Nephron (organoid): ENCODE data around the gene PIF1.

Experiments used
- H3K27ac Mint-ChIP-seq, 3 experiments: 2 replicates each; pipeline ENCODE4 v1.8.0; 2020; ENCODE audit warnings: mixed read lengths in 3 of 3, mild to moderate bottlenecking in 2 of 3, moderate library complexity in 1 of 3
- H3K27me3 Mint-ChIP-seq: 2 replicates; pipeline ENCODE4 v1.8.0; 2021; ENCODE audit warnings: low read depth, mild to moderate bottlenecking, moderate library complexity, mixed read lengths
- H3K36me3 Mint-ChIP-seq: 2 replicates; pipeline ENCODE4 v1.8.0; 2020; ENCODE audit warnings: low read depth, mixed read lengths
- H3K4me1 Mint-ChIP-seq: 2 replicates; pipeline ENCODE4 v1.8.0; 2020; ENCODE audit warnings: mixed read lengths
- H3K4me3 Mint-ChIP-seq, 3 experiments: 2 replicates each; pipeline ENCODE4 v1.8.0; 2020; ENCODE audit warnings: mild to moderate bottlenecking in 3 of 3, mixed read lengths in 3 of 3, moderate library complexity in 2 of 3
- H3K9me3 Mint-ChIP-seq: 2 replicates; pipeline ENCODE4 v1.8.0; 2020; ENCODE audit warnings: mixed read lengths
- TF ChIP-seq, protein P1 (sequence below), 3 experiments: fragments of 200-600 bp; sonication (generic); IDR thresholded peaks; one replicate each; pipeline ENCODE4 v1.5.0; 2021; ENCODE audit warnings: antibody characterized with exemption in 3 of 3; ENCODE audit not compliant: unreplicated experiment in 3 of 3

PIF1 gene

DNA sequence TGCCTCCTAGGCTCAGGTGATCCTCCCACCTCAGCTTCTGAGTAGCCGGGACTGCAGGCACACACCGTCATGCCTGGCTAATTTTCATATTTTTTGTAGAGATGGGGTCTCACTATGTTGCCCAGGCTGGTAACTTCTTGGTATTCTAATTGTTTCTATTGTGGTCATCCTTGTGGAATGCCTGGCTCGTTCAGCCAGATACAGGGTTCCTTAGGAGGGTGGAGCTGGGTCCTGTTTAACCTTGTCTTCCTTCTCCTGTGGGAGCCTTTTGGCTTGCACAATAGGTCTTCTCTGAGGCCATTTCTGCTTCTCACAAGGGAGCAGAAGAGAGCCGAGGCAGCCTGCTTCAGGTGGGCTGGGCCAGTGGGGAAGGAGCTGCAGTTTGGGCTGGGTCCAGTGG is 32.0 kb upstream of the PIF1 start:
- H3K27ac Mint-ChIP-seq = peak overlapping the region; percentile 60 to 92 (median 88)
- H3K27me3 Mint-ChIP-seq = no peaks in the 10 kb centered on the region
- H3K9me3 Mint-ChIP-seq = no peaks in the 10 kb centered on the region
- H3K4me1 Mint-ChIP-seq = peaks cover 65% of the 10 kb centered on the region
- H3K36me3 Mint-ChIP-seq = peaks cover 17% of the 10 kb centered on the region
- H3K4me3 Mint-ChIP-seq = no peak overlapping the region
- TF ChIP-seq, protein P1, sequence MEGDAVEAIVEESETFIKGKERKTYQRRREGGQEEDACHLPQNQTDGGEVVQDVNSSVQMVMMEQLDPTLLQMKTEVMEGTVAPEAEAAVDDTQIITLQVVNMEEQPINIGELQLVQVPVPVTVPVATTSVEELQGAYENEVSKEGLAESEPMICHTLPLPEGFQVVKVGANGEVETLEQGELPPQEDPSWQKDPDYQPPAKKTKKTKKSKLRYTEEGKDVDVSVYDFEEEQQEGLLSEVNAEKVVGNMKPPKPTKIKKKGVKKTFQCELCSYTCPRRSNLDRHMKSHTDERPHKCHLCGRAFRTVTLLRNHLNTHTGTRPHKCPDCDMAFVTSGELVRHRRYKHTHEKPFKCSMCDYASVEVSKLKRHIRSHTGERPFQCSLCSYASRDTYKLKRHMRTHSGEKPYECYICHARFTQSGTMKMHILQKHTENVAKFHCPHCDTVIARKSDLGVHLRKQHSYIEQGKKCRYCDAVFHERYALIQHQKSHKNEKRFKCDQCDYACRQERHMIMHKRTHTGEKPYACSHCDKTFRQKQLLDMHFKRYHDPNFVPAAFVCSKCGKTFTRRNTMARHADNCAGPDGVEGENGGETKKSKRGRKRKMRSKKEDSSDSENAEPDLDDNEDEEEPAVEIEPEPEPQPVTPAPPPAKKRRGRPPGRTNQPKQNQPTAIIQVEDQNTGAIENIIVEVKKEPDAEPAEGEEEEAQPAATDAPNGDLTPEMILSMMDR (IDR thresholded peaks at IDR 0.05; ENCODE audit: unreplicated experiment in 3 of 3) = no peak

DNA sequence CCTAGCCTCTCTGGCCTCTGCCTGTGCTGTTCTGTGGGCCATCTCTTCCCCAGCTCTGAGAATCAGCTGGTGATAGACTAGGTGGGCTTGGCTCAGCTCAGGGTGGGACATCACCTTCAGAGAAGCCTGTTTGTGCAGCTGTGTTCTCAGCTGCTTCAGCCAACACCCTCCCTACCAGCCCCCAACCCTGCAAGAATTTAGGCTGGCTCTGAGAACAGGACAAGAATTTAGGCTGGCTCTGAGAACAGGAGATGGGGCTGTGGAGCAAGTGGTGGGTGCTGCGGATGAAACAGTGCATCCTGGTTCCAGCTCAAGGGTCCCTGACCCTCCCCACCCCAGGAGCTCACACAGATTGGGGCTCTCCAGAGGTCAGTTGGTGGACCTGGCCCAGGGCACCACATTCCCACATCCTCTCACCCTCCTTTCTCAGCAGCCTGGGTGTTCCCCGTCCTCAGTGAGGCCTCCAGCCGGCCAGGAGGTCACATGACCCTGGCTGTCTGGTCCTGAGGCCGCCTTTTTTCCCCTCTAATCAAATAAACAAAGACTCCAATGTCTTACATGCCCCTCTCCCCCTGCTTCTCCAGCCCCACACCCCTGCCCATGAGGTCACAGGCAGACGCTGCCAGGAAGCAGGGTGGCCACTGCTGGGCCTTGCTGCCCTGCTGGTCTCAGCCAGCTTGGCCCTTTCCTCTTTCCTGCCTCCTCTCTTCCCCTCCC is 31.1 kb upstream of the PIF1 start:
- peaks cover 65% of the 10 kb centered on the region for H3K4me1 Mint-ChIP-seq
- no peaks in the 10 kb centered on the region for H3K27me3 Mint-ChIP-seq
- H3K9me3 Mint-ChIP-seq = no peaks in the 10 kb centered on the region
- TF ChIP-seq, protein P1 (IDR thresholded peaks at IDR 0.05; ENCODE audit: unreplicated experiment in 3 of 3) = no peak
- peaks cover 15% of the 10 kb centered on the region for H3K36me3 Mint-ChIP-seq
- H3K27ac Mint-ChIP-seq = peak overlapping the region; percentile 60 to 92 (median 88)
- H3K4me3 Mint-ChIP-seq = no peak overlapping the region

DNA sequence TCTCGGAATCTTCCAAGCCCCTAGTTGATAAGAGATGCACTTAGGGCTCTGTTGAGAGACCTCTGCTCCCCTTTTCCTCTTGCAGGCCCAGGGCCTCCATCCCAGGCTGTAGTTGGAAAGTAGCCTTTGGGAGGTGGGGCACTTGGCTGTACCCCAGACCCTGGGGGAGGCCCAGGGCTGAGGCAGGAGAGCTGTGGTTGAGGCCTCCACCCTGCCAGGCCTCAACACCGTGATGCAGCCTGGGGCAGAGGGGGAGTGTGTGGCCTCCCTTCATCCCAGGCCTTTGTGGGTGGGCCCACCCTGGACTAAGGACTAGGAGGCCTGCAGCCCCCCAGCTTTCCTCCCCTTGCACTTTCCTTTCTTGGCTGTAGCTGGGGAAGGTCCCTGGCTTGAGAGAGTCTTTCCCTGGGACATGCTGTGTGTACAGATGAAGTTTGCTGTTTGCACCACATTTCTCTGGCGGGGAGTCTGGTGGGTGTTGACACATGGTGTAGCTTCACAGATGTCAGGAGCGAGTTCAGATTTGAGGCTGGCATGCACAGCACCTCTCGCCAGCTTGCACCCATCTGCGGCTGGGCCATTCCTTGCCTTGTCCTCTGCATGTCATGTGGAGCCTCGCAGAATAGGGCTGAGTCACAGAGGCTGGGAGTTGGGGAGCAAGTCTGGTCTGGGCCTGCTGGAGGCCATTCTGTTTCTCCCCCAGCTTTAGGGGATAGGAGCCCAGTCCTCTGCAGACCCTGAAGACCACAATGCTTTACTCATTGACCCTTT is 29.9 kb upstream of the PIF1 start:
- TF ChIP-seq, protein P1 (IDR thresholded peaks at IDR 0.05; ENCODE audit: unreplicated experiment in 3 of 3) = no peak
- Mint-ChIP-seq H3K9me3 (no peaks in the 10 kb centered on the region), H3K4me3 (no peak overlapping the region), H3K36me3 (peaks cover 19% of the 10 kb centered on the region), H3K4me1 (peaks cover 73% of the 10 kb centered on the region), H3K27me3 (no peaks in the 10 kb centered on the region), H3K27ac (peak overlapping the region in 2 of 3 experiments; percentile 60 to 89)

DNA sequence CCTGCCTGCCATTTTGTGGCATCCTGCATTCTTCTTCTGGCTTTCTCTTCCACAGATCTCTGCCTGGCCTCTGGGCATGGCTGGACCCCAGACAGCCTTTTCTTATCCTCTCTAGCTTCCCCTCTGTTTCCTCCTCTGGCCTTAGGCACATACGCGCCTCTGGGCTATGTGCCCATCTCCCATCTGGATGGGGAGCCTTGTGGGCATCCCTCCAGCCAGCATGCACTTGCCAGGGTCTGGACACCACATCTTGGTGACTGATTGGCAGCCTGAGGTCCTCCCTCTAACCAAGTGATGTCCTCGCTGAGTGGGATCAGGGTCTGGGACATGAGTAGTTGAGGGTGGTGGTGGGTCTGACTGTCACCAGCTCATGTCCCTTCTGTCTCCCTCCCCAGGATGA is 29.1 kb upstream of the PIF1 start:
- no peak overlapping the region for H3K4me3 Mint-ChIP-seq
- TF ChIP-seq, protein P1 (IDR thresholded peaks at IDR 0.05; ENCODE audit: unreplicated experiment in 3 of 3) = no peak
- no peaks in the 10 kb centered on the region for H3K9me3 Mint-ChIP-seq
- H3K36me3 Mint-ChIP-seq = peaks cover 18% of the 10 kb centered on the region
- peaks cover 64% of the 10 kb centered on the region for H3K4me1 Mint-ChIP-seq
- no peaks in the 10 kb centered on the region for H3K27me3 Mint-ChIP-seq
- H3K27ac Mint-ChIP-seq = peak overlapping the region in 2 of 3 experiments; percentile 34 to 60

DNA sequence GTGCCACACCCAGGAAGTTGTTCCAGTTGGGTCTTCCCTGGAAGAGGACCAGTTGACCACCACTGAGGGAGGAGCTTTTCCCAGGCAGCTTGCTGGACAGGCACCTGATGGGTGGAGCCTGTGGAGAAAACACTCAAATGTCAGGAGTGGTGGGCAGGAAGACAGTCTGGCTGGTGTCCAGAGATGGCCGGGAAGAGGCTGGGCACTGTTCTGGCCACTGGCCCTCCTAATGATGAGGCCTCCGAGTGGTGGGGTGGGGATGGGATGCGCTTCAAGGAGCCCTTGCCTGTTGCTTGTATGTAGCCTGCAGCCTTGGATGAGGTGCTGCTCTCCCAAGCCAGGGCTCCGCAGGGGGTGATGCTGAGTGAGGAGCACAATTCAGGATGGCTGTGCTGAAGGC is 28.6 kb upstream of the PIF1 start:
- H3K9me3 Mint-ChIP-seq = no peaks in the 10 kb centered on the region
- peaks cover 18% of the 10 kb centered on the region for H3K36me3 Mint-ChIP-seq
- H3K27me3 Mint-ChIP-seq = no peaks in the 10 kb centered on the region
- H3K27ac Mint-ChIP-seq = peak overlapping the region in 2 of 3 experiments; percentile 34 to 60
- TF ChIP-seq, protein P1 (IDR thresholded peaks at IDR 0.05; ENCODE audit: unreplicated experiment in 3 of 3) = no peak
- no peak overlapping the region for H3K4me3 Mint-ChIP-seq
- H3K4me1 Mint-ChIP-seq = peaks cover 64% of the 10 kb centered on the region
